ENCODE data around the gene ARMC3. TPM values are rescaled to one million over a fixed set of nuclear protein-coding genes. Genes with fewer than 3 reads are reported as not detected.

ARMC3 gene
- total RNA-seq, 5 donors from 2014 or later (not counting 1 experiment from before 2014, with no cell fraction given): not detected

GRCh38 chr10:22959950-22960349 lies 32.1 kb downstream of the ARMC3 start:
- no peak overlapping the region for H3K4me3 Mint-ChIP-seq
- DNase-seq (no peak), ATAC-seq (replicated peaks in 1 of 4) (no peak)
- ChIA-PET POLR2A (interaction anchor here in 1 of 2 donors (0.8 kb wide), 1 partner anchor 20 kb away, joined by 5 read pairs; no protein-coding TSS in a partner anchor), CTCF (no interaction called here)
- no peaks in the 10 kb centered on the region for H3K36me3 Mint-ChIP-seq
- 80% methylated on average over 1 of the region's 3 CpGs for WGBS (ENCODE audit: insufficient coverage)
- H3K4me3 ChIP-seq (ENCODE audit: control insufficient read depth in 1 of 2, extremely low read depth in 1 of 2, low read length in 1 of 2): no peak overlapping the region
- no peaks in the 10 kb centered on the region for H3K9me3 Mint-ChIP-seq
- no peaks in the 10 kb centered on the region for H3K27me3 ChIP-seq (replicated peaks in 1 of 2; ENCODE audit: control insufficient read depth in 2 of 2, extremely low read depth in 1 of 2, insufficient read depth in 2 of 2, low read length in 1 of 2)
- H3K27ac ChIP-seq (ENCODE audit: low read length): no peak overlapping the region
- peaks cover 0 to 4% of the 10 kb centered on the region in 2 donors for H3K27me3 Mint-ChIP-seq
- H3K9me3 ChIP-seq: no peaks in the 10 kb centered on the region
- no peaks in the 10 kb centered on the region for H3K36me3 ChIP-seq (ENCODE audit: control insufficient read depth in 2 of 2, extremely low read depth in 1 of 2, insufficient read depth in 1 of 2, low read length in 1 of 2)
- no peaks in the 10 kb centered on the region for H3K4me1 ChIP-seq (ENCODE audit: control insufficient read depth in 1 of 2, extremely low read depth in 1 of 2, insufficient read depth in 2 of 2, low read length in 2 of 2)
- H3K27ac Mint-ChIP-seq: no peak overlapping the region
- H3K4me1 Mint-ChIP-seq: no peaks in the 10 kb centered on the region

GRCh38 chr10:22962817-22963216 lies 35.0 kb downstream of the ARMC3 start:
- H3K27ac ChIP-seq (ENCODE audit: low read length): no peak overlapping the region
- H3K4me3 ChIP-seq (ENCODE audit: control insufficient read depth in 1 of 2, extremely low read depth in 1 of 2, low read length in 1 of 2): no peak overlapping the region
- H3K27me3 ChIP-seq (replicated peaks in 1 of 2; ENCODE audit: control insufficient read depth in 2 of 2, extremely low read depth in 1 of 2, insufficient read depth in 2 of 2, low read length in 1 of 2): no peaks in the 10 kb centered on the region
- Mint-ChIP-seq H3K4me3 (no peak overlapping the region), H3K27ac (no peak overlapping the region), H3K9me3 (peaks cover 0 to 3% (median 0%) of the 10 kb centered on the region in 3 donors), H3K4me1 (no peaks in the 10 kb centered on the region), H3K36me3 (no peaks in the 10 kb centered on the region), H3K27me3 (peaks cover 0 to 4% of the 10 kb centered on the region in 2 donors)
- H3K4me1 ChIP-seq (ENCODE audit: control insufficient read depth in 1 of 2, extremely low read depth in 1 of 2, insufficient read depth in 2 of 2, low read length in 2 of 2): no peaks in the 10 kb centered on the region
- no peaks in the 10 kb centered on the region for H3K36me3 ChIP-seq (ENCODE audit: control insufficient read depth in 2 of 2, extremely low read depth in 1 of 2, insufficient read depth in 1 of 2, low read length in 1 of 2)
- no CpG with 5 or more reads among the region's 1 CpG for WGBS (ENCODE audit: insufficient coverage)
- DNase-seq (no peak), ATAC-seq (replicated peaks in 1 of 4) (no peak)
- POLR2A ChIA-PET: no interaction called here
- CTCF ChIA-PET: no interaction called here
- no peaks in the 10 kb centered on the region for H3K9me3 ChIP-seq

GRCh38 chr10:22969704-22970103 lies 41.9 kb downstream of the ARMC3 start:
- Mint-ChIP-seq H3K27ac (no peak overlapping the region), H3K4me3 (no peak overlapping the region), H3K27me3 (peaks cover 0 to 2% of the 10 kb centered on the region in 2 donors), H3K9me3 (peaks cover 0 to 3% (median 0%) of the 10 kb centered on the region in 3 donors), H3K36me3 (no peaks in the 10 kb centered on the region), H3K4me1 (no peaks in the 10 kb centered on the region)
- no peaks in the 10 kb centered on the region for H3K4me1 ChIP-seq (ENCODE audit: control insufficient read depth in 1 of 2, extremely low read depth in 1 of 2, insufficient read depth in 2 of 2, low read length in 2 of 2)
- 100% methylated on average over 2 of the region's 5 CpGs for WGBS (ENCODE audit: insufficient coverage)
- H3K27me3 ChIP-seq (replicated peaks in 1 of 2; ENCODE audit: control insufficient read depth in 2 of 2, extremely low read depth in 1 of 2, insufficient read depth in 2 of 2, low read length in 1 of 2): no peaks in the 10 kb centered on the region
- no peak overlapping the region for H3K27ac ChIP-seq (ENCODE audit: low read length)
- DNase-seq: no peak
- H3K9me3 ChIP-seq: no peaks in the 10 kb centered on the region
- H3K36me3 ChIP-seq (ENCODE audit: control insufficient read depth in 2 of 2, extremely low read depth in 1 of 2, insufficient read depth in 1 of 2, low read length in 1 of 2): no peaks in the 10 kb centered on the region
- ChIA-PET POLR2A (no interaction called here), CTCF (interaction anchor here in 1 of 2 donors (0.5 kb wide), 1 partner anchor 15 kb away, joined by 4 read pairs; no protein-coding TSS in a partner anchor)
- ATAC-seq (replicated peaks in 1 of 4): no peak
- no peak overlapping the region for H3K4me3 ChIP-seq (ENCODE audit: control insufficient read depth in 1 of 2, extremely low read depth in 1 of 2, low read length in 1 of 2)

GRCh38 chr10:22976534-22976933 lies 48.7 kb downstream of the ARMC3 start:
- Mint-ChIP-seq H3K27me3 (peaks cover 1 to 3% of the 10 kb centered on the region in 2 donors), H3K4me3 (no peak overlapping the region), H3K27ac (no peak overlapping the region), H3K9me3 (no peaks in the 10 kb centered on the region), H3K36me3 (no peaks in the 10 kb centered on the region), H3K4me1 (no peaks in the 10 kb centered on the region)
- Histone ChIP-seq H3K27ac (ENCODE audit: low read length) (no peak overlapping the region), H3K4me1 (ENCODE audit: control insufficient read depth in 1 of 2, extremely low read depth in 1 of 2, insufficient read depth in 2 of 2, low read length in 2 of 2) (no peaks in the 10 kb centered on the region), H3K4me3 (ENCODE audit: control insufficient read depth in 1 of 2, extremely low read depth in 1 of 2, low read length in 1 of 2) (no peak overlapping the region), H3K9me3 (no peaks in the 10 kb centered on the region), H3K27me3 (replicated peaks in 1 of 2; ENCODE audit: control insufficient read depth in 2 of 2, extremely low read depth in 1 of 2, insufficient read depth in 2 of 2, low read length in 1 of 2) (no peaks in the 10 kb centered on the region), H3K36me3 (ENCODE audit: control insufficient read depth in 2 of 2, extremely low read depth in 1 of 2, insufficient read depth in 1 of 2, low read length in 1 of 2) (no peaks in the 10 kb centered on the region)
- ATAC-seq (replicated peaks in 1 of 4) (no peak), DNase-seq (no peak)
- POLR2A ChIA-PET: no interaction called here
- WGBS (ENCODE audit: insufficient coverage): 86% methylated on average over 1 of the region's 1 CpG
- CTCF ChIA-PET: interaction anchor here in 1 of 2 donors (1.1 kb wide), 1 partner anchor 13 kb away, joined by 3 read pairs; no protein-coding TSS in a partner anchor

GRCh38 chr10:22977751-22978150 lies 49.9 kb downstream of the ARMC3 start:
- WGBS (ENCODE audit: insufficient coverage): no CpG with 5 or more reads among the region's 1 CpG
- CTCF ChIA-PET: no interaction called here

GRCh38 chr10:22978287-22978686 lies 50.4 kb downstream of the ARMC3 start:
- no peak for DNase-seq
- CTCF ChIA-PET: no interaction called here
- Mint-ChIP-seq H3K27me3 (peaks cover 3% of the 10 kb centered on the region in 2 donors), H3K4me3 (no peak overlapping the region), H3K27ac (no peak overlapping the region), H3K4me1 (no peaks in the 10 kb centered on the region), H3K36me3 (no peaks in the 10 kb centered on the region), H3K9me3 (no peaks in the 10 kb centered on the region)
- H3K4me3 ChIP-seq (ENCODE audit: control insufficient read depth in 1 of 2, extremely low read depth in 1 of 2, low read length in 1 of 2): no peak overlapping the region
- POLR2A ChIA-PET: no interaction called here
- no peaks in the 10 kb centered on the region for H3K36me3 ChIP-seq (ENCODE audit: control insufficient read depth in 2 of 2, extremely low read depth in 1 of 2, insufficient read depth in 1 of 2, low read length in 1 of 2)
- H3K27ac ChIP-seq (ENCODE audit: low read length): no peak overlapping the region
- no CpG with 5 or more reads among the region's 2 CpGs for WGBS (ENCODE audit: insufficient coverage)
- H3K27me3 ChIP-seq (replicated peaks in 1 of 2; ENCODE audit: control insufficient read depth in 2 of 2, extremely low read depth in 1 of 2, insufficient read depth in 2 of 2, low read length in 1 of 2): no peaks in the 10 kb centered on the region
- ATAC-seq (replicated peaks in 1 of 4): no peak
- H3K9me3 ChIP-seq: no peaks in the 10 kb centered on the region
- no peaks in the 10 kb centered on the region for H3K4me1 ChIP-seq (ENCODE audit: control insufficient read depth in 1 of 2, extremely low read depth in 1 of 2, insufficient read depth in 2 of 2, low read length in 2 of 2)

More at GRCh38 chr10:22977751-22978150, 49.9 kb downstream of the ARMC3 start:
- H3K27me3 Mint-ChIP-seq: peaks cover 2 to 3% of the 10 kb centered on the region in 2 donors
- H3K27ac Mint-ChIP-seq: no peak overlapping the region
- no peaks in the 10 kb centered on the region for H3K4me1 ChIP-seq (ENCODE audit: control insufficient read depth in 1 of 2, extremely low read depth in 1 of 2, insufficient read depth in 2 of 2, low read length in 2 of 2)
- no peaks in the 10 kb centered on the region for H3K27me3 ChIP-seq (replicated peaks in 1 of 2; ENCODE audit: control insufficient read depth in 2 of 2, extremely low read depth in 1 of 2, insufficient read depth in 2 of 2, low read length in 1 of 2)
- no peak overlapping the region for H3K4me3 ChIP-seq (ENCODE audit: control insufficient read depth in 1 of 2, extremely low read depth in 1 of 2, low read length in 1 of 2)
- POLR2A ChIA-PET: no interaction called here
- no peaks in the 10 kb centered on the region for H3K36me3 ChIP-seq (ENCODE audit: control insufficient read depth in 2 of 2, extremely low read depth in 1 of 2, insufficient read depth in 1 of 2, low read length in 1 of 2)
- H3K27ac ChIP-seq (ENCODE audit: low read length): no peak overlapping the region
- no peak overlapping the region for H3K4me3 Mint-ChIP-seq
- H3K9me3 ChIP-seq: no peaks in the 10 kb centered on the region
- H3K4me1 Mint-ChIP-seq: no peaks in the 10 kb centered on the region
- ATAC-seq (replicated peaks in 1 of 4) (no peak), DNase-seq (no peak)
- no peaks in the 10 kb centered on the region for H3K9me3 Mint-ChIP-seq
- no peaks in the 10 kb centered on the region for H3K36me3 Mint-ChIP-seq

GRCh38 chr10:22978918-22979317 lies 51.1 kb downstream of the ARMC3 start:
- WGBS (ENCODE audit: insufficient coverage): no CpG with 5 or more reads among the region's 1 CpG
- Histone ChIP-seq H3K9me3 (no peaks in the 10 kb centered on the region), H3K4me3 (ENCODE audit: control insufficient read depth in 1 of 2, extremely low read depth in 1 of 2, low read length in 1 of 2) (no peak overlapping the region), H3K27ac (ENCODE audit: low read length) (no peak overlapping the region), H3K36me3 (ENCODE audit: control insufficient read depth in 2 of 2, extremely low read depth in 1 of 2, insufficient read depth in 1 of 2, low read length in 1 of 2) (no peaks in the 10 kb centered on the region), H3K4me1 (ENCODE audit: control insufficient read depth in 1 of 2, extremely low read depth in 1 of 2, insufficient read depth in 2 of 2, low read length in 2 of 2) (no peaks in the 10 kb centered on the region), H3K27me3 (replicated peaks in 1 of 2; ENCODE audit: control insufficient read depth in 2 of 2, extremely low read depth in 1 of 2, insufficient read depth in 2 of 2, low read length in 1 of 2) (no peaks in the 10 kb centered on the region)
- DNase-seq: no peak
- Mint-ChIP-seq H3K36me3 (no peaks in the 10 kb centered on the region), H3K27me3 (peaks cover 3% of the 10 kb centered on the region in 2 donors), H3K4me1 (no peaks in the 10 kb centered on the region), H3K9me3 (no peaks in the 10 kb centered on the region), H3K4me3 (no peak overlapping the region), H3K27ac (no peak overlapping the region)
- POLR2A ChIA-PET: no interaction called here
- CTCF ChIA-PET: interaction anchor here in 1 of 2 donors (1.0 kb wide), 1 partner anchor 10 kb away, joined by 3 read pairs; no protein-coding TSS in a partner anchor
- ATAC-seq (replicated peaks in 1 of 4): no peak

All from T-cell (primary cell).